IPS-15b (cell line): Measurements from ENCODE around the gene HSD11B1.

Experiments used
- H3K27me3 ChIP-seq: one replicate; pipeline ENCODE4 v1.6.1; 2013; ENCODE audit warnings: low read length; ENCODE audit not compliant: control insufficient read depth, insufficient read depth
- H3K36me3 ChIP-seq: one replicate; pipeline ENCODE4 v1.6.1; 2013; ENCODE audit warnings: low read length; ENCODE audit not compliant: control insufficient read depth, insufficient read depth
- H3K4me1 ChIP-seq: one replicate; pipeline ENCODE4 v1.6.1; 2013; ENCODE audit warnings: mild to moderate bottlenecking, low read length; ENCODE audit not compliant: control insufficient read depth, insufficient read depth
- H3K4me3 ChIP-seq: one replicate; pipeline ENCODE4 v1.5.1; 2013; ENCODE audit warnings: low read depth, low read length
- H3K9ac ChIP-seq: one replicate; pipeline ENCODE4 v1.6.1; 2013; ENCODE audit warnings: low read depth, mild to moderate bottlenecking, low read length
- H3K9me3 ChIP-seq: one replicate; pipeline ENCODE4 v1.6.1; 2013; ENCODE audit warnings: mild to moderate bottlenecking, low read length; ENCODE audit not compliant: control insufficient read depth, insufficient read depth

The HSD11B1 gene

GRCh38 chr1:209783386-209783785 lies 78.7 kb downstream of the HSD11B1 start:
- Histone ChIP-seq H3K4me1 (no peaks in the 10 kb centered on the region), H3K27me3 (no peaks in the 10 kb centered on the region), H3K4me3 (peak overlapping the region; percentile 84), H3K9me3 (no peaks in the 10 kb centered on the region), H3K36me3 (no peaks in the 10 kb centered on the region), H3K9ac (peak overlapping the region; percentile 87)
